HepG2 (cell line): ENCODE data around the gene RAI14. TPM values are rescaled to one million over a fixed set of nuclear protein-coding genes. Genes with fewer than 3 reads are reported as not detected.

Experiments
- ATAC-seq: fragments of 200-7000 bp; cut with Tn5 transposase; 3 replicates; pipeline ENCODE4 v1.9.1; 2020; ENCODE audit warnings: mild to moderate bottlenecking, moderate library complexity
- BruUV-seq: library from RNA; stranded (reverse); fragments of 400-500 nt; replicated peaks from 2 replicates; lab custom pipeline; 2021; lab: Mats Ljungman, UMichigan
- CTCF ChIA-PET: fragments of 300-600 bp; formaldehyde crosslinking; extraction: SDS; loops from one replicate; lab custom pipeline; 2021; ENCODE audit warnings: low total read pairs, inconsistent platforms, low intra/inter-chr PET ratio; lab: Yijun Ruan, JAX
- POLR2A ChIA-PET: fragments of 350-600 bp; sonication (Branson Sonifier 250); formaldehyde crosslinking; loops from one replicate; lab custom pipeline; 2020; ENCODE audit warnings: antibody characterized with exemption, inconsistent platforms; lab: Yijun Ruan, JAX
- DNase-seq: peaks from one replicate; pipeline ENCODE4 v3.0.0-alpha.2; 2015; ENCODE audit warnings: low spot score
- FAIRE-seq: peaks from 3 replicates; lab custom pipeline; 2011; peaks lifted over from hg19 to GRCh38; lab: Jason Lieb, UNC
- H2AFZ ChIP-seq: one replicate; pipeline ENCODE4 v1.6.1; 2011; ENCODE audit warnings: low read length, inconsistent platforms
- H3K27ac ChIP-seq: fragments of 300-600 bp; 3 replicates; pipeline ENCODE4 v1.8.0; 2011; ENCODE audit warnings: mixed run types, mild to moderate bottlenecking, mixed read lengths, low read length, inconsistent platforms; ENCODE audit not compliant: insufficient read depth; ENCODE audit errors: extremely low read length
- H3K27me3 ChIP-seq, 2 experiments: fragments of 200-600 bp in 1 of 2; 2 replicates in 1 of 2; 3 replicates in 1 of 2; pipeline versions ENCODE4 v1.6.0 to v1.8.0; 2011; ENCODE audit warnings: low read length in 2 of 2, mild to moderate bottlenecking in 2 of 2, moderate library complexity in 2 of 2, inconsistent platforms in 1 of 2; ENCODE audit not compliant: insufficient read depth in 2 of 2, control insufficient read depth in 1 of 2
- H3K36me3 ChIP-seq, 2 experiments: fragments of 200-600 bp in 1 of 2; replicated peaks in 1 of 2; 2 replicates in 1 of 2; 3 replicates in 1 of 2; pipeline versions ENCODE4 v1.5.1 to v1.8.0; 2011; ENCODE audit warnings: low read length in 2 of 2, inconsistent platforms in 1 of 2; ENCODE audit not compliant: insufficient read depth in 2 of 2, control insufficient read depth in 1 of 2
- H3K4me1 ChIP-seq: 2 replicates; pipeline ENCODE4 v1.5.1; 2012; ENCODE audit warnings: low read length, inconsistent platforms; ENCODE audit not compliant: insufficient read depth
- H3K4me2 ChIP-seq: 2 replicates; pipeline ENCODE4 v1.6.0; 2011; ENCODE audit warnings: low read depth, low read length, inconsistent platforms
- H3K4me3 ChIP-seq, 3 experiments: fragments of 200-600 bp in 1 of 3; sonication (generic), shearing (Covaris generic) in 1 of 3; replicated peaks in 1 of 3; 2 replicates each; pipeline ENCODE4 v1.5.1; 2011 to 2016; ENCODE audit warnings: low read length in 3 of 3, inconsistent platforms in 2 of 3, low read depth in 2 of 3, mild to moderate bottlenecking in 2 of 3, control low read depth in 1 of 3, mixed read lengths in 1 of 3; ENCODE audit not compliant: insufficient read depth in 1 of 3
- H3K79me2 ChIP-seq: one replicate; pipeline ENCODE4 v1.6.1; 2011; ENCODE audit warnings: low read length, inconsistent platforms; ENCODE audit not compliant: insufficient read depth
- H3K9ac ChIP-seq: 2 replicates; pipeline ENCODE4 v1.6.0; 2011; ENCODE audit warnings: mild to moderate bottlenecking, low read depth, low read length, inconsistent platforms; ENCODE audit not compliant: insufficient read depth
- H3K9me3 ChIP-seq: 2 replicates; pipeline ENCODE4 v1.5.1; 2012; ENCODE audit warnings: mild to moderate bottlenecking, low read length
- H4K20me1 ChIP-seq: 2 replicates; pipeline ENCODE4 v1.6.0; 2011; ENCODE audit warnings: inconsistent platforms, mild to moderate bottlenecking, low read length, moderate library complexity; ENCODE audit not compliant: insufficient read depth
- FOXC1 ChIP-seq: sonication (generic); formaldehyde crosslinking; IDR thresholded peaks from 2 replicates; pipeline ENCODE4 v1.8.0; 2022; ENCODE audit warnings: mild to moderate bottlenecking, missing genetic modification reagents, borderline replicate concordance
- NFATC3 ChIP-seq: sonication (generic); formaldehyde crosslinking; IDR thresholded peaks from 2 replicates; pipeline ENCODE4 v1.5.1; 2020; ENCODE audit warnings: mild to moderate bottlenecking, missing genetic modification reagents
- PHF20 ChIP-seq: sonication (generic); formaldehyde crosslinking; IDR thresholded peaks from 2 replicates; pipeline ENCODE4 v1.5.0; 2020; ENCODE audit warnings: mild to moderate bottlenecking, missing genetic modification reagents
- PRDM10 ChIP-seq: sonication (generic); formaldehyde crosslinking; IDR thresholded peaks from 2 replicates; pipeline ENCODE4 v1.4.0; 2020; ENCODE audit warnings: low read depth, missing genetic modification reagents
- SNAPC2 ChIP-seq: sonication (generic); formaldehyde crosslinking; IDR thresholded peaks from 2 replicates; pipeline ENCODE4 v1.8.1; 2022; ENCODE audit warnings: mild to moderate bottlenecking, missing genetic modification reagents
- ZNF230 ChIP-seq: sonication (generic); formaldehyde crosslinking; IDR thresholded peaks from 2 replicates; pipeline ENCODE4 v1.4.0; 2020; ENCODE audit warnings: mild to moderate bottlenecking, missing genetic modification reagents
- WGBS: methylation state at CpG from one replicate; pipeline ENCODE4 v1.1.6; 2017; ENCODE audit warnings: low lambda C conversion rate; 5-methylcytosine and 5-hydroxymethylcytosine counted together
- in situ Hi-C: cut with HindIII; loops from 2 replicates; pipeline ENCODE4 v1.10.0; 2017; ENCODE audit warnings: low pct_unique_long_range_greater_than_20kb; ENCODE audit not compliant: extremely low pct_ligation_motif_present
- intact Hi-C: fragments of 100-400 bp; cut with micrococcal nuclease; formaldehyde crosslinking; loops from one replicate; pipeline ENCODE4 v1.10.0; 2022; ENCODE audit not compliant: unreplicated experiment
- polyA plus RNA-seq, 8 experiments: library from polyadenylated mRNA; depleted of rRNA in 3 of 8; stranded (reverse) in 7 of 8; unstranded in 1 of 8; fragments of >200 nt; fragmentation: Illumina TruSeq in 4 of 8; extraction: Trizol in 4 of 8; gene quantifications; 2 replicates each; pipeline versions ENCODE4 v1.2.1 to v1.2.3, GENCODE V29; 2011 to 2016; ENCODE audit warnings: low read depth in 4 of 8, missing spikeins in 1 of 8, mixed read lengths in 1 of 8; ENCODE audit not compliant: insufficient read depth in 1 of 8
- total RNA-seq, 5 experiments: library from RNA; depleted of rRNA; stranded (reverse); fragments of >200 nt; fragmentation: Illumina TruSeq; extraction: Trizol; gene quantifications; 2 replicates each; pipeline ENCODE4 v1.2.3, GENCODE V29; 2016; ENCODE audit warnings: low read depth in 1 of 5
- TF ChIP-seq, protein P1 (sequence below): IDR thresholded peaks from 2 replicates; pipeline ENCODE4 v1.6.1; 2016; ENCODE audit warnings: mild to moderate bottlenecking, missing biosample characterization, missing genetic modification reagents
- TF ChIP-seq, protein P2 (sequence below): sonication (generic); formaldehyde crosslinking; IDR thresholded peaks from 2 replicates; pipeline ENCODE4 v1.4.0; 2020; ENCODE audit warnings: missing genetic modification reagents
- TF ChIP-seq, protein P3 (sequence below): IDR thresholded peaks from 2 replicates; pipeline ENCODE4 v1.4.0; 2020; ENCODE audit warnings: mild to moderate bottlenecking, missing genetic modification reagents

Gene RAI14
- total and polyA plus RNA-seq, 2 of the 13 experiments (the other 11 are each of a cell fraction or from before 2014, with no cell fraction given) = 12.6 to 18.2 TPM

GRCh38 chr5:34655354-34655991 lies 655 bp upstream of the RAI14 start:
- CTCF ChIA-PET = no interaction called here
- POLR2A ChIA-PET = interaction anchor here (0.6 to 2.6 kb wide), 8 partner anchors 31 to 260 kb away, joined by 3 to 9 read pairs (median 4); partner anchors contain the start of genes BRIX1, RAD1 and TTC23L
- peak; percentile 33 for DNase-seq
- peak; percentile 73 for ATAC-seq
- 1% methylated on average over 13 of the region's 16 CpGs for WGBS
- Histone ChIP-seq H3K36me3 (no peaks in the 10 kb centered on the region), H3K79me2 (peaks cover 9% of the 10 kb centered on the region), H3K4me1 (peaks cover 25% of the 10 kb centered on the region), H3K27me3 (peaks cover 1 to 4% of the 10 kb centered on the region in 2 experiments; a peak in 3 of 5 replicates), H3K27ac (peak overlapping the region; percentile 39), H4K20me1 (no peaks in the 10 kb centered on the region), H3K9ac (peak overlapping the region; percentile 72), H3K4me3 (peak overlapping the region; percentile 85 to 88 (median 87)), H2AFZ (peak overlapping the region; percentile 83), H3K9me3 (no peaks in the 10 kb centered on the region), H3K4me2 (peak overlapping the region; percentile 96)
- in situ Hi-C loops = loop anchor here (10.0 kb wide), 1 partner anchor 171 kb away; no protein-coding TSS in a partner anchor
- intact Hi-C loops = loop anchor here (2.0 to 5.0 kb wide), 3 partner anchors 102 to 262 kb away; partner anchors contain the start of genes BRIX1 and RAD1
- BruUV-seq = no TSS peak
- peak; percentile 77 for FAIRE-seq
- TF ChIP-seq ZNF230 (0 out of 2 replicates have a peak, but pooled peaks have one; percentile 0), NFATC3 (no peak), PHF20 (CRISPR knock-in tag) (peak; percentile 11; the same call in 1 of the 2 replicates), FOXC1 (CRISPR knock-in tag) (peak; percentile 21; the same call in 1 of the 2 replicates), SNAPC2 (CRISPR knock-in tag) (0 out of 2 replicates have a peak, but pooled peaks have one; percentile 31), PRDM10 (CRISPR knock-in tag) (peak; percentile 84)
- TF ChIP-seq, protein P1, sequence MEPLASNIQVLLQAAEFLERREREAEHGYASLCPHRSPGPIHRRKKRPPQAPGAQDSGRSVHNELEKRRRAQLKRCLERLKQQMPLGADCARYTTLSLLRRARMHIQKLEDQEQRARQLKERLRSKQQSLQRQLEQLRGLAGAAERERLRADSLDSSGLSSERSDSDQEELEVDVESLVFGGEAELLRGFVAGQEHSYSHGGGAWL (CRISPR knock-in tag) = peak; percentile 11
- TF ChIP-seq, protein P2, sequence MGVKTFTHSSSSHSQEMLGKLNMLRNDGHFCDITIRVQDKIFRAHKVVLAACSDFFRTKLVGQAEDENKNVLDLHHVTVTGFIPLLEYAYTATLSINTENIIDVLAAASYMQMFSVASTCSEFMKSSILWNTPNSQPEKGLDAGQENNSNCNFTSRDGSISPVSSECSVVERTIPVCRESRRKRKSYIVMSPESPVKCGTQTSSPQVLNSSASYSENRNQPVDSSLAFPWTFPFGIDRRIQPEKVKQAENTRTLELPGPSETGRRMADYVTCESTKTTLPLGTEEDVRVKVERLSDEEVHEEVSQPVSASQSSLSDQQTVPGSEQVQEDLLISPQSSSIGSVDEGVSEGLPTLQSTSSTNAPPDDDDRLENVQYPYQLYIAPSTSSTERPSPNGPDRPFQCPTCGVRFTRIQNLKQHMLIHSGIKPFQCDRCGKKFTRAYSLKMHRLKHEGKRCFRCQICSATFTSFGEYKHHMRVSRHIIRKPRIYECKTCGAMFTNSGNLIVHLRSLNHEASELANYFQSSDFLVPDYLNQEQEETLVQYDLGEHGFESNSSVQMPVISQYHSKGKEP (CRISPR knock-in tag) = no peak
- TF ChIP-seq, protein P3, sequence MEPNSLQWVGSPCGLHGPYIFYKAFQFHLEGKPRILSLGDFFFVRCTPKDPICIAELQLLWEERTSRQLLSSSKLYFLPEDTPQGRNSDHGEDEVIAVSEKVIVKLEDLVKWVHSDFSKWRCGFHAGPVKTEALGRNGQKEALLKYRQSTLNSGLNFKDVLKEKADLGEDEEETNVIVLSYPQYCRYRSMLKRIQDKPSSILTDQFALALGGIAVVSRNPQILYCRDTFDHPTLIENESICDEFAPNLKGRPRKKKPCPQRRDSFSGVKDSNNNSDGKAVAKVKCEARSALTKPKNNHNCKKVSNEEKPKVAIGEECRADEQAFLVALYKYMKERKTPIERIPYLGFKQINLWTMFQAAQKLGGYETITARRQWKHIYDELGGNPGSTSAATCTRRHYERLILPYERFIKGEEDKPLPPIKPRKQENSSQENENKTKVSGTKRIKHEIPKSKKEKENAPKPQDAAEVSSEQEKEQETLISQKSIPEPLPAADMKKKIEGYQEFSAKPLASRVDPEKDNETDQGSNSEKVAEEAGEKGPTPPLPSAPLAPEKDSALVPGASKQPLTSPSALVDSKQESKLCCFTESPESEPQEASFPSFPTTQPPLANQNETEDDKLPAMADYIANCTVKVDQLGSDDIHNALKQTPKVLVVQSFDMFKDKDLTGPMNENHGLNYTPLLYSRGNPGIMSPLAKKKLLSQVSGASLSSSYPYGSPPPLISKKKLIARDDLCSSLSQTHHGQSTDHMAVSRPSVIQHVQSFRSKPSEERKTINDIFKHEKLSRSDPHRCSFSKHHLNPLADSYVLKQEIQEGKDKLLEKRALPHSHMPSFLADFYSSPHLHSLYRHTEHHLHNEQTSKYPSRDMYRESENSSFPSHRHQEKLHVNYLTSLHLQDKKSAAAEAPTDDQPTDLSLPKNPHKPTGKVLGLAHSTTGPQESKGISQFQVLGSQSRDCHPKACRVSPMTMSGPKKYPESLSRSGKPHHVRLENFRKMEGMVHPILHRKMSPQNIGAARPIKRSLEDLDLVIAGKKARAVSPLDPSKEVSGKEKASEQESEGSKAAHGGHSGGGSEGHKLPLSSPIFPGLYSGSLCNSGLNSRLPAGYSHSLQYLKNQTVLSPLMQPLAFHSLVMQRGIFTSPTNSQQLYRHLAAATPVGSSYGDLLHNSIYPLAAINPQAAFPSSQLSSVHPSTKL (CRISPR knock-in tag) = peak; percentile 3; the same call in 1 of the 2 replicates
